OCI-LY7 (cell line): ENCODE data around the gene LILRA2.

Experiments used
- CTCF ChIP-seq: fragments of 200-600 bp; sonication (generic); conservative IDR thresholded peaks from 2 replicates; pipeline ENCODE4 v1.5.1; 2014; ENCODE audit warnings: mild to moderate bottlenecking, antibody characterized with exemption, low read length, moderate library complexity, mixed read lengths
- EZH2phosphoT487 ChIP-seq: fragments of 200-600 bp; sonication (generic); IDR thresholded peaks from 2 replicates; pipeline ENCODE4 v1.6.1; 2018; ENCODE audit warnings: low read depth, borderline replicate concordance, mild to moderate bottlenecking, mixed run types, antibody characterized with exemption, low read length, moderate library complexity, mixed read lengths

GRCh38 chr19:54616821-54617560, 43.4 kb downstream of the LILRA2 start:
- TF ChIP-seq CTCF (no peak), EZH2phosphoT487 (no peak)
